OCI-LY7 (cell line): ENCODE data around the gene COL4A2. TPM values are rescaled to one million over a fixed set of nuclear protein-coding genes. Genes with fewer than 3 reads are reported as not detected.
"Not testable (repeated sequence)": the region's sequence is repeated elsewhere in the genome, so short reads cannot be mapped to it uniquely, and the experiment has no call there.

Source experiments
- BruUV-seq: library from RNA; stranded (reverse); fragments of 400-500 nt; replicated peaks from 2 replicates; lab custom pipeline; 2021; lab: Mats Ljungman, UMichigan
- CTCF ChIA-PET: fragments of 300-600 bp; sonication (Branson Sonifier 250); formaldehyde crosslinking; loops from one replicate; lab custom pipeline; 2022; ENCODE audit warnings: antibody characterized with exemption; ENCODE audit not compliant: unreplicated experiment; lab: Charles Lee
- POLR2A ChIA-PET: fragments of 300-600 bp; sonication (Branson Sonifier 250); formaldehyde crosslinking; loops from one replicate; lab custom pipeline; 2022; ENCODE audit warnings: antibody characterized with exemption; lab: Charles Lee
- DNase-seq: peaks from one replicate; pipeline ENCODE4 v3.0.0-alpha.2; 2015; ENCODE audit warnings: low spot score
- H2AFZ ChIP-seq: fragments of 200-600 bp; sonication (generic), shearing (Covaris generic); 2 replicates; pipeline ENCODE4 v1.6.1; 2014; ENCODE audit warnings: mild to moderate bottlenecking, antibody characterized with exemption, low read length, moderate library complexity
- H3K27ac ChIP-seq: fragments of 200-600 bp; sonication (generic); 2 replicates; pipeline ENCODE4 v1.5.1; 2014; ENCODE audit warnings: mixed run types, low read depth, mild to moderate bottlenecking, moderate library complexity, low read length, inconsistent platforms; ENCODE audit not compliant: poor library complexity, severe bottlenecking
- H3K36me3 ChIP-seq: fragments of 200-600 bp; sonication (generic); 2 replicates; pipeline ENCODE4 v1.6.1; 2014; ENCODE audit warnings: mild to moderate bottlenecking, antibody characterized with exemption, low read length, moderate library complexity, mixed read lengths; ENCODE audit not compliant: insufficient read depth
- H3K4me1 ChIP-seq: fragments of 200-600 bp; sonication (generic); 2 replicates; pipeline ENCODE4 v1.5.1; 2014; ENCODE audit warnings: mild to moderate bottlenecking, low read length; ENCODE audit not compliant: insufficient read depth, poor library complexity, severe bottlenecking
- H3K4me2 ChIP-seq: fragments of 200-600 bp; sonication (generic); 2 replicates; pipeline ENCODE4 v1.6.1; 2014; ENCODE audit warnings: mild to moderate bottlenecking, low read length
- H3K4me3 ChIP-seq: fragments of 200-600 bp; sonication (generic); 2 replicates; pipeline ENCODE4 v1.5.1; 2014; ENCODE audit warnings: mild to moderate bottlenecking, low read depth, low read length; ENCODE audit not compliant: poor library complexity, severe bottlenecking
- H3K79me2 ChIP-seq: fragments of 200-600 bp; sonication (generic); 2 replicates; pipeline ENCODE4 v1.6.1; 2016; ENCODE audit warnings: low read depth, mild to moderate bottlenecking, low read length, moderate library complexity, mixed read lengths; ENCODE audit not compliant: insufficient read depth
- H3K9me2 ChIP-seq: fragments of 200-600 bp; sonication (generic); 2 replicates; pipeline ENCODE4 v1.6.1; 2016; ENCODE audit warnings: mild to moderate bottlenecking, low read length, mixed read lengths; ENCODE audit not compliant: insufficient read depth
- H3K9me3 ChIP-seq: fragments of 200-600 bp; sonication (generic); 2 replicates; pipeline ENCODE4 v1.6.1; 2014; ENCODE audit warnings: mild to moderate bottlenecking, mixed run types, low read length, mixed read lengths
- H4K20me1 ChIP-seq: fragments of 200-600 bp; sonication (generic); 2 replicates; pipeline ENCODE4 v1.6.1; 2014; ENCODE audit warnings: mild to moderate bottlenecking, antibody characterized with exemption, low read length, moderate library complexity, mixed read lengths; ENCODE audit not compliant: insufficient read depth
- CTCF ChIP-seq: fragments of 200-600 bp; sonication (generic); conservative IDR thresholded peaks from 2 replicates; pipeline ENCODE4 v1.5.1; 2014; ENCODE audit warnings: mild to moderate bottlenecking, antibody characterized with exemption, low read length, moderate library complexity, mixed read lengths
- EZH2phosphoT487 ChIP-seq: fragments of 200-600 bp; sonication (generic); IDR thresholded peaks from 2 replicates; pipeline ENCODE4 v1.6.1; 2018; ENCODE audit warnings: low read depth, borderline replicate concordance, mild to moderate bottlenecking, mixed run types, antibody characterized with exemption, low read length, moderate library complexity, mixed read lengths
- intact Hi-C: fragments of 100-400 bp; cut with micrococcal nuclease; formaldehyde crosslinking; loops from one replicate; pipeline ENCODE4 v1.10.0; 2022; ENCODE audit not compliant: unreplicated experiment
- total RNA-seq, 2 experiments: library from RNA; depleted of rRNA in 1 of 2; stranded (reverse); fragments of >200 nt in 1 of 2; shearing (Covaris generic) in 1 of 2; gene quantifications; 2 replicates each; pipeline ENCODE4 v1.2.3, GENCODE V29; 2014 to 2022

Gene COL4A2
- total RNA-seq, 2 experiments from 2014 or later, result 0.34 TPM; not detected in 1

GRCh38 chr13:110392510-110393240 is 85.6 kb downstream of the COL4A2 start:
- intact Hi-C loops, result no loop called here
- Histone ChIP-seq H3K9me3 (no peaks in the 10 kb centered on the region), H3K4me3 (no peak overlapping the region), H3K4me1 (no peaks in the 10 kb centered on the region), H4K20me1 (no peaks in the 10 kb centered on the region), H3K9me2 (no peaks in the 10 kb centered on the region), H3K4me2 (no peak overlapping the region), H3K27ac (no peak overlapping the region), H3K36me3 (no peaks in the 10 kb centered on the region), H2AFZ (no peak overlapping the region), H3K79me2 (no peaks in the 10 kb centered on the region)
- no TSS peak for BruUV-seq
- TF ChIP-seq CTCF (no peak), EZH2phosphoT487 (no peak)
- ChIA-PET CTCF (no interaction called here), POLR2A (no interaction called here)
- DNase-seq, result no peak

GRCh38 chr13:110393761-110394160 is 86.7 kb downstream of the COL4A2 start:
- Histone ChIP-seq H3K27ac (no peak overlapping the region), H2AFZ (no peak overlapping the region), H3K4me3 (no peak overlapping the region), H3K9me2 (no peaks in the 10 kb centered on the region), H3K4me1 (no peaks in the 10 kb centered on the region), H3K36me3 (no peaks in the 10 kb centered on the region), H3K79me2 (no peaks in the 10 kb centered on the region), H4K20me1 (no peaks in the 10 kb centered on the region), H3K9me3 (no peaks in the 10 kb centered on the region), H3K4me2 (no peak overlapping the region)
- intact Hi-C loops, result no loop called here
- TF ChIP-seq EZH2phosphoT487, result no peak
- no peak for TF ChIP-seq CTCF
- POLR2A ChIA-PET, result no interaction called here
- CTCF ChIA-PET, result no interaction called here
- DNase-seq, result no peak
- no TSS peak for BruUV-seq

GRCh38 chr13:110394371-110394841 is 87.3 kb downstream of the COL4A2 start:
- Histone ChIP-seq H3K4me3 (no peak overlapping the region), H3K4me2 (no peak overlapping the region), H3K36me3 (no peaks in the 10 kb centered on the region), H3K79me2 (no peaks in the 10 kb centered on the region), H3K27ac (no peak overlapping the region), H3K9me2 (no peaks in the 10 kb centered on the region), H4K20me1 (no peaks in the 10 kb centered on the region), H3K9me3 (no peaks in the 10 kb centered on the region), H2AFZ (no peak overlapping the region), H3K4me1 (no peaks in the 10 kb centered on the region)
- DNase-seq, result no peak
- POLR2A ChIA-PET, result no interaction called here
- BruUV-seq, result no TSS peak
- intact Hi-C loops, result no loop called here
- TF ChIP-seq EZH2phosphoT487 (no peak), CTCF (no peak)
- CTCF ChIA-PET, result no interaction called here

GRCh38 chr13:110395616-110396015 is 88.5 kb downstream of the COL4A2 start:
- not testable (repeated sequence) for DNase-seq, BruUV-seq

More at GRCh38 chr13:110395616-110396015, 88.5 kb downstream of the COL4A2 start:
- H3K9me2 ChIP-seq, H3K9me3 ChIP-seq, CTCF ChIA-PET, H2AFZ ChIP-seq, H3K27ac ChIP-seq, H4K20me1 ChIP-seq, H3K36me3 ChIP-seq, POLR2A ChIA-PET, H3K4me1 ChIP-seq, H3K4me2 ChIP-seq, H3K79me2 ChIP-seq, intact Hi-C loops, H3K4me3 ChIP-seq: not testable (repeated sequence)
